Breast epithelium (tissue), 3 donors: ENCODE measurements around the gene ELOVL6.

Source experiments
- POLR2A ChIP-seq: fragments of 450-650 bp; IDR thresholded peaks from one replicate; pipeline ENCODE4 v1.6.1; 2016; ENCODE audit warnings: antibody characterized with exemption, mild to moderate bottlenecking, moderate library complexity
- TF ChIP-seq, protein P1 (sequence below), 3 donors: fragments of 450-650 bp; IDR thresholded peaks; one replicate each; pipeline ENCODE4 v1.5.1; 2016 to 2017; ENCODE audit warnings: antibody characterized with exemption in 3 of 3, mild to moderate bottlenecking in 3 of 3, moderate library complexity in 3 of 3

DNA sequence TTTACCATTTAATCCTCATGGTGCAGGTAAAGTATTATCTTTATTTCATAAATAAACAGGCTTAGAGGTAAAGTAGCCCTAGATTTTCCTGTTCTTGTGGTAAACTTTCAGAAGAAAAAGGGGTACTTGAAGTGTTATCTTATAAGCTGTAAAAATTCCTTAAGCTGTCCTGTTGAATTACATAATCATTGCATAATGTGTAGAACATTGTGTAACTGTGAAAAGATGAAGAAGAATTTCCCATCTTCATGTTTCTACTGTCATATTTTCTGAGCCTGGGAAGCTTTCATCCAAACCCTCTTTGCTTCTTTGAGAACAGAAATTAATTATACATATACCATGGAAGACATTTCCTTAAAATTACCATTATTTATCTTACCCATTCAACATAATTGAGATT lies 90.5 kb downstream of the ELOVL6 start:
- TF ChIP-seq, protein P1, sequence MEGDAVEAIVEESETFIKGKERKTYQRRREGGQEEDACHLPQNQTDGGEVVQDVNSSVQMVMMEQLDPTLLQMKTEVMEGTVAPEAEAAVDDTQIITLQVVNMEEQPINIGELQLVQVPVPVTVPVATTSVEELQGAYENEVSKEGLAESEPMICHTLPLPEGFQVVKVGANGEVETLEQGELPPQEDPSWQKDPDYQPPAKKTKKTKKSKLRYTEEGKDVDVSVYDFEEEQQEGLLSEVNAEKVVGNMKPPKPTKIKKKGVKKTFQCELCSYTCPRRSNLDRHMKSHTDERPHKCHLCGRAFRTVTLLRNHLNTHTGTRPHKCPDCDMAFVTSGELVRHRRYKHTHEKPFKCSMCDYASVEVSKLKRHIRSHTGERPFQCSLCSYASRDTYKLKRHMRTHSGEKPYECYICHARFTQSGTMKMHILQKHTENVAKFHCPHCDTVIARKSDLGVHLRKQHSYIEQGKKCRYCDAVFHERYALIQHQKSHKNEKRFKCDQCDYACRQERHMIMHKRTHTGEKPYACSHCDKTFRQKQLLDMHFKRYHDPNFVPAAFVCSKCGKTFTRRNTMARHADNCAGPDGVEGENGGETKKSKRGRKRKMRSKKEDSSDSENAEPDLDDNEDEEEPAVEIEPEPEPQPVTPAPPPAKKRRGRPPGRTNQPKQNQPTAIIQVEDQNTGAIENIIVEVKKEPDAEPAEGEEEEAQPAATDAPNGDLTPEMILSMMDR (IDR thresholded peaks at IDR 0.05), result no peak
- TF ChIP-seq POLR2A, result no peak
